Measurements from ENCODE around the gene TMEM141. TPM values are rescaled to one million over a fixed set of nuclear protein-coding genes. Genes with fewer than 3 reads are reported as not detected.

The TMEM141 gene
- total and polyA plus RNA-seq, 2 donors from 2014 or later, result 96.5 to 403 TPM

DNA sequence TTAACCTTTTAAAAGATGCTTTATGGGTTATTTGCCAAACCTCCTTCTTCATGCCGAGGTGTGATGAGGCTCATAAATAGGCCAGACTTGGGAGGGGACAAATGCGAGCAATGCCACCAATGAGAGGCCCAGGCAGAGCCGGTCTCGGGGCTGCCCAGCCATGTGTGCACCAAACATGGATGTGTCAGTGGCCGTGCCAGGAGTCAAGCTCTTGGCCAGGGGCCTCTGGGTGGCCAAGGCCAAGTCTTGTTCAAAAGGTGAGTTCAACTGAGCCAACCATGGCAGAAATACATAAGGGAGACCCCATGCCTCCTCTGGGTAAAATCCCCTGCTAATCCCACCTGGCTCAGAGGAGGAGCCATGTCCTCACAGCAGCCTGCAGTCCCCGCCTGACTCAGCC, 16.0 kb upstream of the TMEM141 start:
- DNase-seq, result peak in 1 of 5 donors; percentile 46
- H3K9me3 ChIP-seq (ENCODE audit: control insufficient read depth in 2 of 3, insufficient read depth in 1 of 3, low read length in 3 of 3), result no peaks in the 10 kb centered on the region
- H3K36me3 ChIP-seq (ENCODE audit: control insufficient read depth in 2 of 3, insufficient read depth in 3 of 3, low read length in 3 of 3), result no peaks in the 10 kb centered on the region
- no peak overlapping the region for H3K4me3 ChIP-seq (ENCODE audit: low read length in 3 of 3)
- H3K27me3 ChIP-seq (ENCODE audit: control insufficient read depth, insufficient read depth, low read length), result no peaks in the 10 kb centered on the region
- no peaks in the 10 kb centered on the region for H3K4me1 ChIP-seq (ENCODE audit: control insufficient read depth in 2 of 3, insufficient read depth in 2 of 3, low read depth in 1 of 3, low read length in 3 of 3)
- no peak overlapping the region for H3K9ac ChIP-seq (ENCODE audit: low read length in 3 of 3)
- intact Hi-C loops (cut with DNase I), result no loop called here
- TF ChIP-seq CTCF (IDR thresholded peaks at IDR 0.05; ENCODE audit: borderline replicate concordance, extremely low read depth, insufficient read depth), result no peak
- H3K27ac ChIP-seq (ENCODE audit: low read depth in 2 of 2, low read length in 2 of 2), result no peak overlapping the region
- no peak for FAIRE-seq

GRCh38 chr9:136776947-136777346, 14.2 kb upstream of the TMEM141 start:
- intact Hi-C loops (cut with DNase I), result no loop called here
- no peak for FAIRE-seq
- Histone ChIP-seq H3K27ac (ENCODE audit: low read depth in 2 of 2, low read length in 2 of 2) (no peak overlapping the region), H3K27me3 (ENCODE audit: control insufficient read depth, insufficient read depth, low read length) (no peaks in the 10 kb centered on the region), H3K4me3 (ENCODE audit: low read length in 3 of 3) (no peak overlapping the region), H3K9ac (ENCODE audit: low read length in 3 of 3) (no peak overlapping the region), H3K4me1 (ENCODE audit: control insufficient read depth in 2 of 3, insufficient read depth in 2 of 3, low read depth in 1 of 3, low read length in 3 of 3) (no peaks in the 10 kb centered on the region), H3K36me3 (ENCODE audit: control insufficient read depth in 2 of 3, insufficient read depth in 3 of 3, low read length in 3 of 3) (no peaks in the 10 kb centered on the region), H3K9me3 (ENCODE audit: control insufficient read depth in 2 of 3, insufficient read depth in 1 of 3, low read length in 3 of 3) (no peaks in the 10 kb centered on the region)
- TF ChIP-seq CTCF (IDR thresholded peaks at IDR 0.05; ENCODE audit: borderline replicate concordance, extremely low read depth, insufficient read depth), result no peak
- peak in 1 of 5 donors; percentile 25 for DNase-seq

DNA sequence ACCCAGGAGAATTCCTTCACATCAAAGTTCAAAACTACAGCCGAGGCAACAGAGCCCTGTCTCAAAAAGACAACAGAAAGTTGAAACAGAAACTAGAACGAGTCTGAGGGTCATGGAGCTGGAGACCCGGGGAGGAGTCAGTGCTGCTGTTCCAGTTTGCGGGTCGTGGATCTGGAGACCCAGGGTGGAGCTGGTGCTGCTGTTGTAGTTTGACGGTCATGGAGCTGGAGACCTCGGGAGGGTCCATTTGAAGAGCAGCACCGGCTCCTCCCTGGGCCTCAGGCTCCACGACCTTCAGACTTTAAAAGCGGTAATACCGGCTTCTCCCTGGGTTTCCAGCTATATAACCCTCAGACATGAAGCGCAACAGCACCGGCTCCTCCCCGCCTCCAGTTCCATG, 13.8 kb upstream of the TMEM141 start:
- Histone ChIP-seq H3K9me3 (ENCODE audit: control insufficient read depth in 2 of 3, insufficient read depth in 1 of 3, low read length in 3 of 3) (no peaks in the 10 kb centered on the region), H3K4me1 (ENCODE audit: control insufficient read depth in 2 of 3, insufficient read depth in 2 of 3, low read depth in 1 of 3, low read length in 3 of 3) (no peaks in the 10 kb centered on the region), H3K4me3 (ENCODE audit: low read length in 3 of 3) (no peak overlapping the region), H3K27me3 (ENCODE audit: control insufficient read depth, insufficient read depth, low read length) (no peaks in the 10 kb centered on the region), H3K9ac (ENCODE audit: low read length in 3 of 3) (no peak overlapping the region), H3K36me3 (ENCODE audit: control insufficient read depth in 2 of 3, insufficient read depth in 3 of 3, low read length in 3 of 3) (no peaks in the 10 kb centered on the region), H3K27ac (ENCODE audit: low read depth in 2 of 2, low read length in 2 of 2) (no peak overlapping the region)
- no peak for FAIRE-seq
- TF ChIP-seq CTCF (IDR thresholded peaks at IDR 0.05; ENCODE audit: borderline replicate concordance, extremely low read depth, insufficient read depth), result no peak
- intact Hi-C loops (cut with DNase I), result no loop called here
- peak in 1 of 5 donors; percentile 41 for DNase-seq

DNA sequence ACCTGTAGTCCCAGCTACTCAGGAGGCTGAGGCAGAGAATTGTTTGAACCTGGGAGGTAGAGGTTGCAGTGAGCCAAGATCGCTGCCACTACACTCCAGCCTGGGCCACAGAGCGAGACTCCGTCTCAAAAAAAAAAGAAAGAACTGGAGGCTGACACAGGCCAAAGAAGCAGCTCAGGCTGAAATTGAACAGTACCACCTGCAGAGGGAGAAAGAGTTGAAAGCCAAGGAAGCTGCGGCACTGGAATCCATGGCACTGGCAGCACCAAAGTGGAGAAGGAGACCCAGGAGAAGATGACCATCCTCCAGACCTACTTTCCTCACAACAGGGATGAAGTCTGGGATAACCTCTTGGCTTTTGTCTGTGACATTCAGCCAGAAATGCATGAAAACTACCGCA, 11.3 kb upstream of the TMEM141 start:
- H3K9ac ChIP-seq (ENCODE audit: low read length in 3 of 3), result no peak overlapping the region
- no peaks in the 10 kb centered on the region for H3K9me3 ChIP-seq (ENCODE audit: control insufficient read depth in 2 of 3, insufficient read depth in 1 of 3, low read length in 3 of 3)
- no peak overlapping the region for H3K27ac ChIP-seq (ENCODE audit: low read depth in 2 of 2, low read length in 2 of 2)
- DNase-seq, result peak in 1 of 5 donors; percentile 11
- intact Hi-C loops (cut with DNase I), result loop anchor here (10.0 kb wide), 1 partner anchor 255 kb away; the partner anchor contains the start of gene FUT7
- H3K36me3 ChIP-seq (ENCODE audit: control insufficient read depth in 2 of 3, insufficient read depth in 3 of 3, low read length in 3 of 3), result no peaks in the 10 kb centered on the region
- H3K27me3 ChIP-seq (ENCODE audit: control insufficient read depth, insufficient read depth, low read length), result no peaks in the 10 kb centered on the region
- H3K4me3 ChIP-seq (ENCODE audit: low read length in 3 of 3), result no peak overlapping the region
- no peaks in the 10 kb centered on the region for H3K4me1 ChIP-seq (ENCODE audit: control insufficient read depth in 2 of 3, insufficient read depth in 2 of 3, low read depth in 1 of 3, low read length in 3 of 3)
- FAIRE-seq, result no peak
- TF ChIP-seq CTCF (IDR thresholded peaks at IDR 0.05; ENCODE audit: borderline replicate concordance, extremely low read depth, insufficient read depth), result no peak
